ENCODE results near the gene TRPV5.

Gene TRPV5

GRCh38 chr7:142940966-142941535 is 7.5 kb upstream of the TRPV5 start:
- no peak for DNase-seq (ENCODE audit: low read depth)

GRCh38 chr7:142939226-142939910 is 5.8 kb upstream of the TRPV5 start, which contains the start of gene LLCFC1:
Gene LLCFC1, plus strand, starts transcription at chr7:142939484. Its CDS starts 138 bp downstream, at chr7:142939622.
- DNase-seq (ENCODE audit: low read depth): no peak

GRCh38 chr7:142938611-142939010 is 5.1 kb upstream of the TRPV5 start:
- no peak for DNase-seq (ENCODE audit: low read depth)

- no peak for DNase-seq (ENCODE audit: low read depth)
Observed at GRCh38 chr7:142935941-142936565, 2.5 kb upstream of the TRPV5 start.

- no peak for DNase-seq (ENCODE audit: low read depth)
Observed at GRCh38 chr7:142934056-142934455, 510 bp upstream of the TRPV5 start.

GRCh38 chr7:142933092-142933475 is 462 bp downstream of the TRPV5 start:
- no peak for DNase-seq (ENCODE audit: low read depth)

- DNase-seq (ENCODE audit: low read depth): no peak
Observed at GRCh38 chr7:142932386-142933091, 1.0 kb downstream of the TRPV5 start.

GRCh38 chr7:142930126-142930730 is 3.3 kb downstream of the TRPV5 start:
- DNase-seq (ENCODE audit: low read depth): no peak

GRCh38 chr7:142927949-142928348 is 5.6 kb downstream of the TRPV5 start:
- DNase-seq (ENCODE audit: low read depth): no peak

GRCh38 chr7:142927085-142927745 is 6.3 kb downstream of the TRPV5 start:
- DNase-seq (ENCODE audit: low read depth): no peak

- DNase-seq (ENCODE audit: low read depth): no peak
Observed at GRCh38 chr7:142925413-142925812, 8.1 kb downstream of the TRPV5 start.

GRCh38 chr7:142923391-142923790 is 10.2 kb downstream of the TRPV5 start:
- no peak for DNase-seq (ENCODE audit: low read depth)

- no peak for DNase-seq (ENCODE audit: low read depth)
Observed at GRCh38 chr7:142919656-142920055, 13.9 kb downstream of the TRPV5 start.

GRCh38 chr7:142918901-142919300 is 14.6 kb downstream of the TRPV5 start:
- no peak for DNase-seq (ENCODE audit: low read depth)

- no peak for DNase-seq (ENCODE audit: low read depth)
Observed at GRCh38 chr7:142917447-142917846, 16.1 kb downstream of the TRPV5 start.

- no peak for DNase-seq (ENCODE audit: low read depth)
Observed at GRCh38 chr7:142916508-142916907, 17.0 kb downstream of the TRPV5 start.

- no peak for DNase-seq (ENCODE audit: low read depth)
Observed at GRCh38 chr7:142915315-142915714, 18.2 kb downstream of the TRPV5 start.

- no peak for DNase-seq (ENCODE audit: low read depth)
Observed at GRCh38 chr7:142914121-142914520, 19.4 kb downstream of the TRPV5 start.

- no peak for DNase-seq (ENCODE audit: low read depth)
Observed at GRCh38 chr7:142913566-142913965, 20.0 kb downstream of the TRPV5 start.

GRCh38 chr7:142913051-142913450 is 20.5 kb downstream of the TRPV5 start:
- DNase-seq (ENCODE audit: low read depth): no peak

- DNase-seq (ENCODE audit: low read depth): no peak
Observed at GRCh38 chr7:142910481-142910880, 23.1 kb downstream of the TRPV5 start.

GRCh38 chr7:142910031-142910433 is 23.5 kb downstream of the TRPV5 start:
- no peak for DNase-seq (ENCODE audit: low read depth)

All from activated T-helper 9 cell treated with anti-CD3 and anti-CD28 coated beads, Interleukin-2, amount 50 U/mL, for 16 hours (primary cell).